IMR-90 (cell line): ENCODE measurements around the gene CMTR1. TPM values are rescaled to one million over a fixed set of nuclear protein-coding genes. Genes with fewer than 3 reads are reported as not detected.

Source experiments
- ATAC-seq: fragments of 200-7000 bp; cut with Tn5 transposase; 2 replicates; pipeline ENCODE4 v1.9.1; 2020; ENCODE audit warnings: low read depth, mild to moderate bottlenecking, moderate library complexity
- BruUV-seq: library from RNA; stranded (reverse); fragments of 400-500 nt; replicated peaks from 2 replicates; lab custom pipeline; 2021; lab: Mats Ljungman, UMichigan
- CTCF ChIA-PET: fragments of 300-600 bp; formaldehyde crosslinking; extraction: SDS; loops from one replicate; lab custom pipeline; 2021; ENCODE audit warnings: antibody characterized with exemption; lab: Yijun Ruan, JAX
- POLR2A ChIA-PET: fragments of 300-600 bp; sonication (Branson Sonifier 250); formaldehyde crosslinking; loops from one replicate; lab custom pipeline; 2022; ENCODE audit warnings: antibody characterized with exemption; ENCODE audit not compliant: unreplicated experiment; lab: Charles Lee
- DNase-seq: peaks from one replicate; pipeline ENCODE4 v3.0.0; 2013
- H2AFZ ChIP-seq: replicated peaks from 2 replicates; pipeline ENCODE3; 2013; ENCODE audit warnings: low read length, mild to moderate bottlenecking; ENCODE audit not compliant: poor library complexity
- H2AK5ac ChIP-seq: 2 replicates; pipeline ENCODE4 v1.6.1; 2013; ENCODE audit warnings: low read depth, low read length, inconsistent platforms
- H2AK9ac ChIP-seq: replicated peaks from 2 replicates; pipeline ENCODE3; 2013; ENCODE audit warnings: mild to moderate bottlenecking, low read depth, low read length, moderate library complexity; ENCODE audit not compliant: poor library complexity
- H2BK120ac ChIP-seq: 2 replicates; pipeline ENCODE4 v1.6.1; 2013; ENCODE audit warnings: low read depth, low read length, inconsistent platforms
- H2BK15ac ChIP-seq: 3 replicates; pipeline ENCODE4 v1.6.1; 2013; ENCODE audit warnings: low read depth, low read length, inconsistent platforms
- H2BK20ac ChIP-seq: 2 replicates; pipeline ENCODE4 v1.6.1; 2013; ENCODE audit warnings: low read depth, mild to moderate bottlenecking, inconsistent platforms, low read length, moderate library complexity
- H2BK5ac ChIP-seq: 2 replicates; pipeline ENCODE4 v1.6.1; 2013; ENCODE audit warnings: mild to moderate bottlenecking, low read depth, low read length, inconsistent platforms; ENCODE audit not compliant: poor library complexity, severe bottlenecking
- H3K14ac ChIP-seq: replicated peaks from 2 replicates; pipeline ENCODE4 v1.6.1; 2013; ENCODE audit warnings: low read depth, low read length, inconsistent platforms
- H3K18ac ChIP-seq: 2 replicates; pipeline ENCODE4 v1.6.1; 2013; ENCODE audit warnings: low read depth, low read length, control low read depth
- H3K23ac ChIP-seq: 2 replicates; pipeline ENCODE4 v1.6.1; 2013; ENCODE audit warnings: low read depth, low read length, inconsistent platforms
- H3K27ac ChIP-seq: 2 replicates; pipeline ENCODE4 v1.5.1; 2013; ENCODE audit warnings: mild to moderate bottlenecking, control low read depth, low read length; ENCODE audit not compliant: insufficient read depth
- H3K27me3 ChIP-seq: 2 replicates; pipeline ENCODE4 v1.6.1; 2013; ENCODE audit warnings: low read length; ENCODE audit not compliant: control insufficient read depth, insufficient read depth
- H3K36me3 ChIP-seq: 2 replicates; pipeline ENCODE4 v1.6.1; 2013; ENCODE audit warnings: low read length, mixed read lengths; ENCODE audit not compliant: control insufficient read depth, insufficient read depth
- H3K4ac ChIP-seq: 2 replicates; pipeline ENCODE4 v1.6.1; 2013; ENCODE audit warnings: low read depth, low read length, inconsistent platforms
- H3K4me1 ChIP-seq: 2 replicates; pipeline ENCODE4 v1.6.1; 2013; ENCODE audit warnings: low read length, mixed read lengths; ENCODE audit not compliant: control insufficient read depth, insufficient read depth
- H3K4me2 ChIP-seq: 2 replicates; pipeline ENCODE4 v1.6.1; 2013; ENCODE audit warnings: low read depth, mild to moderate bottlenecking, control low read depth, low read length, moderate library complexity
- H3K4me3 ChIP-seq: 2 replicates; pipeline ENCODE4 v1.5.1; 2013; ENCODE audit warnings: low read depth, mild to moderate bottlenecking, control low read depth, low read length, moderate library complexity; ENCODE audit not compliant: insufficient read depth
- H3K56ac ChIP-seq: 2 replicates; pipeline ENCODE4 v1.6.1; 2013; ENCODE audit warnings: low read length, inconsistent platforms; ENCODE audit not compliant: insufficient read depth; ENCODE audit errors: extremely low read depth
- H3K79me1 ChIP-seq, 2 experiments: 2 replicates each; pipeline ENCODE4 v1.6.1; 2013; ENCODE audit warnings: low read length in 2 of 2, inconsistent platforms in 1 of 2, low read depth in 1 of 2
- H3K9ac ChIP-seq: 2 replicates; pipeline ENCODE4 v1.6.1; 2013; ENCODE audit warnings: low read depth, low read length, control low read depth
- H3K9me1 ChIP-seq: 2 replicates; pipeline ENCODE4 v1.6.1; 2013; ENCODE audit warnings: low read length, inconsistent platforms; ENCODE audit not compliant: insufficient read depth
- H3K9me3 ChIP-seq: 2 replicates; pipeline ENCODE4 v1.6.1; 2013; ENCODE audit warnings: low read length; ENCODE audit not compliant: control insufficient read depth, insufficient read depth
- H4K20me1 ChIP-seq: 2 replicates; pipeline ENCODE4 v1.6.1; 2013; ENCODE audit warnings: low read length, inconsistent platforms; ENCODE audit not compliant: insufficient read depth
- H4K5ac ChIP-seq: 2 replicates; pipeline ENCODE4 v1.6.1; 2013; ENCODE audit warnings: mild to moderate bottlenecking, low read depth, low read length, control low read depth
- H4K8ac ChIP-seq, 2 experiments: 2 replicates each; pipeline ENCODE4 v1.6.1; 2013; ENCODE audit warnings: low read depth in 2 of 2, low read length in 2 of 2, control low read depth in 1 of 2, inconsistent platforms in 1 of 2
- H4K91ac ChIP-seq: 2 replicates; pipeline ENCODE4 v1.6.1; 2013; ENCODE audit warnings: low read depth, low read length, inconsistent platforms; ENCODE audit not compliant: insufficient read depth
- CTCF ChIP-seq: conservative IDR thresholded peaks from 2 replicates; pipeline ENCODE4 v1.5.1; 2012; ENCODE audit warnings: mild to moderate bottlenecking, low read depth, low read length, improper control_type of control experiment
- MAZ ChIP-seq: IDR thresholded peaks from 2 replicates; pipeline ENCODE4 v1.6.1; 2012; ENCODE audit warnings: low read depth, mild to moderate bottlenecking, low read length, improper control_type of control experiment, moderate library complexity, borderline replicate concordance
- RAD21 ChIP-seq: IDR thresholded peaks from 2 replicates; pipeline ENCODE4 v1.6.1; 2012; ENCODE audit warnings: low read length, improper control_type of control experiment
- WGBS, 2 experiments: methylation state at CpG; one replicate each; pipeline versions ENCODE4 v1.1.5 to v1.1.7; 2013; ENCODE audit warnings: missing lambda C conversion rate in 2 of 2; ENCODE audit not compliant: insufficient read length in 1 of 2; ENCODE audit errors: extremely low coverage in 2 of 2; 5-methylcytosine and 5-hydroxymethylcytosine counted together
- dilution Hi-C: fragments of 300-500 bp; cut with HindIII; formaldehyde crosslinking; loops from one replicate; pipeline ENCODE4 v1.14.3; 2018; ENCODE audit warnings: low sequenced_read_pairs; ENCODE audit not compliant: unreplicated experiment
- in situ Hi-C: fragments of 300-500 bp; cut with MboI; formaldehyde crosslinking; loops from 3 replicates; pipeline ENCODE4 v1.14.3; 2019; ENCODE audit warnings: low sequenced_read_pairs, inconsistent platforms, mixed read lengths
- intact Hi-C: fragments of 100-400 bp; cut with micrococcal nuclease; formaldehyde crosslinking; loops from 2 replicates; pipeline ENCODE4 v1.10.0; 2022
- polyA plus RNA-seq, 3 experiments: library from polyadenylated mRNA; depleted of rRNA; stranded (reverse); fragments of >200 nt; gene quantifications; 2 replicates each; pipeline ENCODE4 v1.2.3, GENCODE V29; 2012; ENCODE audit warnings: low replicate concordance in 1 of 3
- total RNA-seq: library from RNA; depleted of rRNA; stranded (reverse); fragments of >200 nt; gene quantifications from 2 replicates; pipeline ENCODE4 v1.2.3, GENCODE V29; 2012

CMTR1 gene
- total and polyA plus RNA-seq, 2 of the 4 experiments (the other 2 are of a cell fraction): 22.6 to 30.1 TPM

GRCh38 chr6:37432590-37432915 lies 468 bp upstream of the CMTR1 start:
- Histone ChIP-seq H4K20me1 (no peaks in the 10 kb centered on the region), H4K5ac (peak overlapping the region; percentile 99), H3K23ac (peak overlapping the region; percentile 43; the same call in 1 of the 2 replicates), H2BK5ac (peak overlapping the region; percentile 72), H3K4me2 (peak overlapping the region; percentile 99), H3K9ac (peak overlapping the region; percentile 72), H3K18ac (peak overlapping the region; percentile 53), H3K9me3 (no peaks in the 10 kb centered on the region), H3K79me1 (peaks cover 28 to 38% of the 10 kb centered on the region in 2 experiments), H3K9me1 (peaks cover 3% of the 10 kb centered on the region), H3K27me3 (peaks cover 2% of the 10 kb centered on the region; the same call in 1 of the 2 replicates), H2AK9ac (peak overlapping the region; percentile 67), H3K56ac (peak overlapping the region; percentile 90), H2AFZ (peak overlapping the region; percentile 94), H4K8ac (peak overlapping the region; percentile 94 to 98), H2BK20ac (0 out of 2 replicates have a peak overlapping the region, but pooled peaks have one; percentile 2), H3K4me3 (peak overlapping the region; percentile 70), H3K4ac (peak overlapping the region; percentile 61), H3K14ac (peak overlapping the region; percentile 89), H3K27ac (peak overlapping the region; percentile 60), H2AK5ac (no peak overlapping the region; the same call in 1 of the 2 replicates), H3K36me3 (peaks cover 10% of the 10 kb centered on the region), H4K91ac (peak overlapping the region; percentile 74), H3K4me1 (peaks cover 2% of the 10 kb centered on the region; the same call in 1 of the 2 replicates), H2BK120ac (peak overlapping the region; percentile 29), H2BK15ac (peak overlapping the region; percentile 13; the same call in 1 of the 3 replicates)
- no TSS peak for BruUV-seq
- ChIA-PET POLR2A (no interaction called here), CTCF (no interaction called here)
- WGBS, 2 experiments: 30% methylated on average over 2 of the region's 7 CpGs; no CpG with 5 or more reads in 1 of the 2 experiments
- ATAC-seq (peak; percentile 30), DNase-seq (no peak)
- no peak for TF ChIP-seq RAD21
- no peak for TF ChIP-seq MAZ
- TF ChIP-seq CTCF: no peak
- dilution Hi-C loops: no loop called here
- in situ Hi-C loops: no loop called here
- intact Hi-C loops: no loop called here
